Measurements from ENCODE around the gene AADAC. TPM values are rescaled to one million over a fixed set of nuclear protein-coding genes. Genes with fewer than 3 reads are reported as not detected.
"Not testable (repeated sequence)": the region's sequence is repeated elsewhere in the genome, so short reads cannot be mapped to it uniquely, and the experiment has no call there.

Gene AADAC
- total RNA-seq, 4 donors from 2014 or later: 0.35 to 6.5 (median 1.0) TPM

DNA sequence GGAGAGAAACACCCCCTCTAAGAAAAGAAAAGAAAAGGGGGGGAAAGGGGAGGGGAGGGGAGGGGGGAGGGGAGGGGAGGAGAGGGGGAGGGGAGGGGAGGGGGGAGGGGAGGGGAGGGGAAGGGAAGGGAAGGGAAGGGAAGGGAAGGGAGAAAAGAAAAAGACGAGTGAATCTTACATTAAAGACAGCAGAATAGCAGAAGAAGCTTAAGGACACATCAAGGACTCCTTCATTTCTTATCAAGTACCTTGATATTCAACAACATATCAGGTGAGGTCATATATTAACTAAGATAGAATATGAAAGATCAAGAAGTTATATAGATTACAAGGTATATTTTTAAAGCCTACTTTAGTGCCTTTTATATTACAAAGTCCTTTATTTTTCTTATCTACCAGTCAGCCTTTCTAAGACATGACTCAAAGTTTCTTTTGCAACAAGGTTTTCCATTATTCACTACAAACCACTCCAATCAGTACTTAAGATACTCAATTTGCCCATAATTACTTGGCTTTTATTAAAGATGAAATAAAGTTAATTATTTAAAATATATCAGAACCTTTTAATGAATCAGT is 17.7 kb upstream of the AADAC start:
- Histone ChIP-seq H3K27ac (no peak overlapping the region), H3K4me3 (no peak overlapping the region), H3K4me1 (peaks cover 0 to 35% (median 4%) of the 10 kb centered on the region in 3 donors), H3K9me3 (no peaks in the 10 kb centered on the region), H3K27me3 (no peaks in the 10 kb centered on the region), H3K36me3 (no peaks in the 10 kb centered on the region)
- TF ChIP-seq, protein P1, sequence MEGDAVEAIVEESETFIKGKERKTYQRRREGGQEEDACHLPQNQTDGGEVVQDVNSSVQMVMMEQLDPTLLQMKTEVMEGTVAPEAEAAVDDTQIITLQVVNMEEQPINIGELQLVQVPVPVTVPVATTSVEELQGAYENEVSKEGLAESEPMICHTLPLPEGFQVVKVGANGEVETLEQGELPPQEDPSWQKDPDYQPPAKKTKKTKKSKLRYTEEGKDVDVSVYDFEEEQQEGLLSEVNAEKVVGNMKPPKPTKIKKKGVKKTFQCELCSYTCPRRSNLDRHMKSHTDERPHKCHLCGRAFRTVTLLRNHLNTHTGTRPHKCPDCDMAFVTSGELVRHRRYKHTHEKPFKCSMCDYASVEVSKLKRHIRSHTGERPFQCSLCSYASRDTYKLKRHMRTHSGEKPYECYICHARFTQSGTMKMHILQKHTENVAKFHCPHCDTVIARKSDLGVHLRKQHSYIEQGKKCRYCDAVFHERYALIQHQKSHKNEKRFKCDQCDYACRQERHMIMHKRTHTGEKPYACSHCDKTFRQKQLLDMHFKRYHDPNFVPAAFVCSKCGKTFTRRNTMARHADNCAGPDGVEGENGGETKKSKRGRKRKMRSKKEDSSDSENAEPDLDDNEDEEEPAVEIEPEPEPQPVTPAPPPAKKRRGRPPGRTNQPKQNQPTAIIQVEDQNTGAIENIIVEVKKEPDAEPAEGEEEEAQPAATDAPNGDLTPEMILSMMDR (IDR thresholded peaks at IDR 0.05): no peak
- no peak for TF ChIP-seq POLR2A (IDR thresholded peaks at IDR 0.05)
- intact Hi-C loops (cut with DNase I): no loop called here
- 54 to 83% methylated on average over 1 of the region's 1 CpG for WGBS, 2 donors
- no peak for DNase-seq

DNA sequence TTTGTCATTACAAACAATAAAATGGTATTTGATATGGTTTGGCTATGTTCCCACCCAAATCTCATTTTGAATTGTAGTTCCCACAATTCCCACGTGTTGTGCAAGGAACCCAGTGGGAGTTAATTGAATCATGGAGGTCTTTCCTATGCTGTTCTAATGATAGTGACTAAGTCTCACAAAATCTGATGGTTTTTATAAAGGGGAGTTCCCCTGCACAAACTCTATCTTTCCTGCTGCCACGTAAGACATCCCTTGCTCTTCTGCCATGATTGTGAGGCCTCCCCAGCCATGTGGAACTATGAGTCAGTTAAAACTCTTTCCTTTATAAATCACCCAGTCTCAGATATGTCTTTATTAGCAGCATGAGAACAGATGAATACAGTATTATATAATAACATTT is 15.4 kb upstream of the AADAC start:
- intact Hi-C loops (cut with DNase I): no loop called here
- no peaks in the 10 kb centered on the region for H3K36me3 ChIP-seq
- no peak overlapping the region for H3K4me3 ChIP-seq
- no peak overlapping the region for H3K27ac ChIP-seq
- no peaks in the 10 kb centered on the region for H3K9me3 ChIP-seq
- H3K4me1 ChIP-seq: peaks cover 0 to 26% (median 4%) of the 10 kb centered on the region in 3 donors
- no peaks in the 10 kb centered on the region for H3K27me3 ChIP-seq
- TF ChIP-seq, protein P1 (IDR thresholded peaks at IDR 0.05): no peak
- TF ChIP-seq POLR2A (IDR thresholded peaks at IDR 0.05): no peak
- WGBS, 2 donors: 53 to 65% methylated on average over 2 of the region's 2 CpGs
- no peak for DNase-seq

DNA sequence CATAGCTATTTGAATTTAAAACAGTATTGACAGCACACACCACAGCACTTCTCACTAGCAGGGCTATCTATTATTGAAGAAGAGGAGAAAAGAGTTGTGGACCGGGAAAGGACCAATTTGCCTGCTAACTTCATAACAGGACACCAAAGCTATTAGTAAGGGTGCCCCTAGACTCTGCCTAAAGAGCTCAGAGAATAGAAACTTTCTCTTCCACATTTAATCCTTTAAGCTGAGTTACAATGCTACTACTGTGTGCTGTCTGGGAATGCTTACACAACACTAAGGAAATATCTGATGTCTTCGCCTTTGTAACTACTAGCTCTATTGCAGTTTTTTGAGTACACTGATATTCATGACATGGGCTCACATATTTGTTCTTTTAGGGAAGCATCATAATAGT is 13.5 kb upstream of the AADAC start:
- H3K4me3 ChIP-seq: no peak overlapping the region
- no peaks in the 10 kb centered on the region for H3K36me3 ChIP-seq
- WGBS, 2 donors: 64 to 77% methylated on average over 2 of the region's 2 CpGs
- intact Hi-C loops (cut with DNase I): no loop called here
- DNase-seq: no peak
- H3K9me3 ChIP-seq: no peaks in the 10 kb centered on the region
- H3K4me1 ChIP-seq: peaks cover 0 to 27% (median 0%) of the 10 kb centered on the region in 3 donors
- H3K27me3 ChIP-seq: no peaks in the 10 kb centered on the region
- TF ChIP-seq, protein P1 (IDR thresholded peaks at IDR 0.05): no peak
- TF ChIP-seq POLR2A (IDR thresholded peaks at IDR 0.05): no peak
- H3K27ac ChIP-seq: no peak overlapping the region

DNA sequence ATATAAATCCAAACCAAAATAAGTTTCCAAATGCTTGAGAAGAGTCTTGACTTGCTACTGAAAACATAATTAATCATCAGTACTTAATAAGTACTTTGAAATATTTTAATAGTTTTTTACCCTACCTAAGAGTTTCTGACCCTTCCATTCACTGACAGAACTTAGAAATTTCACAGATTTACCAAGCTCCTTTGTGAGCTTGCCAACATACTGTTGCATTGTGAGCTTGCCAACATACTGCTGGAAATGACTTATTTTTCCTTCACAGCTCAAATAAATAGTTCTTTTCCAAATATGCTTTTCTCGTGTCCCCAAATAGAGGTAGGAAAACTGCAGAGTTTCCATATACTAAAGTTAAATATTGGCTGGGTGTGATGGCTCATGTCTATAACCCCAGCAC is 9.6 kb upstream of the AADAC start:
- peaks cover 0 to 7% (median 0%) of the 10 kb centered on the region in 3 donors for H3K9me3 ChIP-seq
- intact Hi-C loops (cut with DNase I): no loop called here
- peaks cover 0 to 47% (median 2%) of the 10 kb centered on the region in 3 donors for H3K4me1 ChIP-seq
- TF ChIP-seq, protein P1 (IDR thresholded peaks at IDR 0.05): no peak
- no peak for TF ChIP-seq POLR2A (IDR thresholded peaks at IDR 0.05)
- H3K27me3 ChIP-seq: no peaks in the 10 kb centered on the region
- H3K36me3 ChIP-seq: no peaks in the 10 kb centered on the region
- 18 to 33% methylated on average over 1 of the region's 1 CpG for WGBS, 2 donors
- no peak overlapping the region for H3K27ac ChIP-seq
- no peak overlapping the region for H3K4me3 ChIP-seq
- no peak for DNase-seq

DNA sequence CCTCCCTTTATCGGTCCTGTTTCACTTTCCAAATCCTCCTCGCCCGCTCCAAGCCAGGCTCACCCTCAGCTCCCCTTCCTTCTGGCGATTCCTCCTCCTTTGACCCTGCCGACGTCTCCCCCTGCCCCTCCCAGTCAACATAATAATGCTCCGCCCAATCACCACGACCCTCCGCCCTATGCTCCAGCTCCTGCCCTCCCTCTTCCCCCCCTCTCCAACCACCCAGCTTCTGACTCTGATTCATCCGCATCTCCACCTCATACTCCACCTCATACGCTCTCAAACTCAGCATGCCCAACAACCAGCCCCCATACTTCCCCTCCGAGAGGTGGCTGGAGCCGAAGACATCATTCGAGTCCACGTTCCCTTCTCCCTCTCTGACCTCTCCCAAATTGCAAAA is 7.1 kb upstream of the AADAC start:
- 90 to 93% methylated on average over 15 of the region's 15 CpGs for WGBS, 2 donors
- Histone ChIP-seq H3K4me3 (no peak overlapping the region), H3K9me3 (peaks cover 0 to 7% (median 0%) of the 10 kb centered on the region in 3 donors), H3K36me3 (no peaks in the 10 kb centered on the region), H3K27me3 (no peaks in the 10 kb centered on the region), H3K4me1 (peaks cover 0 to 43% (median 4%) of the 10 kb centered on the region in 3 donors), H3K27ac (no peak overlapping the region)
- DNase-seq: no peak
- no peak for TF ChIP-seq POLR2A (IDR thresholded peaks at IDR 0.05)
- TF ChIP-seq, protein P1 (IDR thresholded peaks at IDR 0.05): no peak
- intact Hi-C loops (cut with DNase I): no loop called here

DNA sequence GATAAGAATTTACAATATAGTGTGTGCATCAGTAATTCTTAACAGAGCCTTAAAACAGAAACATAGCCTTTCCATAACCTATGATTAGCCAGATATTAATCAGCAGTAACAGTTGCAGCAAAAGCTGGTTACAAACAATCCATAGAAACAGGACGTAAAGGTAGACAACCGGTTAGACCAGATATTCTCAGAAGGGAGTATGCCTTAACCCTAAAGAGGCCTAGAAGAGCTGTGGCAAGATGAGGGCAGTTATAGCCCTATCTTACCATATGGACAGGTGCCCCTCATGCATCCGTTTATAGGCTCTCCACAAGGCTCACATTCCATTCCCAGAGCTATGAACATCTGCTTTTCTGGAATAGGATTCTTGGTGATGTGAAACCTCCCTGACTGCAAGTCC is 5.0 kb upstream of the AADAC start:
- H3K36me3 ChIP-seq; H3K9me3 ChIP-seq; intact Hi-C loops (cut with DNase I); H3K27ac ChIP-seq; H3K27me3 ChIP-seq; H3K4me3 ChIP-seq; DNase-seq: not testable (repeated sequence)
- peaks cover 0 to 45% (median 4%) of the 10 kb centered on the region in 3 donors for H3K4me1 ChIP-seq
- WGBS, 2 donors: 55 to 58% methylated on average over 3 of the region's 3 CpGs
